Right lobe of liver (tissue), 4 donors: ENCODE results near the gene FCAMR.

ENCODE experiments used
- CTCF ChIP-seq, 4 donors: fragments of 200-600 bp in 3 of 4; fragments of 450-650 bp in 1 of 4; IDR thresholded peaks; one replicate each; pipeline versions ENCODE4 v1.5.1 to v1.8.0; 2016 to 2022; ENCODE audit warnings: antibody characterized with exemption in 4 of 4, mild to moderate bottlenecking in 2 of 4
- POLR2A ChIP-seq: fragments of 450-650 bp; IDR thresholded peaks from one replicate; pipeline ENCODE4 v1.6.1; 2017; ENCODE audit warnings: antibody characterized with exemption, mild to moderate bottlenecking
- donor health status: DM: no; HTN: no; CAD: no.
- donor health status: DM: no; HTN: no; CAD: no.
- donor health status: DM: no; HTN: yes; CAD: no.

GRCh38 chr1:206962272-206962671 lies 8.0 kb downstream of the FCAMR start:
- TF ChIP-seq CTCF (IDR thresholded peaks at IDR 0.05) (no peak), POLR2A (no peak)
